IMR-90 (cell line): ENCODE results near the gene HGFAC. TPM values are rescaled to one million over a fixed set of nuclear protein-coding genes. Genes with fewer than 3 reads are reported as not detected.

Experiments
- ATAC-seq: fragments of 200-7000 bp; cut with Tn5 transposase; 2 replicates; pipeline ENCODE4 v1.9.1; 2020; ENCODE audit warnings: low read depth, mild to moderate bottlenecking, moderate library complexity
- BruUV-seq: library from RNA; stranded (reverse); fragments of 400-500 nt; replicated peaks from 2 replicates; lab custom pipeline; 2021; lab: Mats Ljungman, UMichigan
- CTCF ChIA-PET: fragments of 300-600 bp; formaldehyde crosslinking; extraction: SDS; loops from one replicate; lab custom pipeline; 2021; ENCODE audit warnings: antibody characterized with exemption; lab: Yijun Ruan, JAX
- POLR2A ChIA-PET: fragments of 300-600 bp; sonication (Branson Sonifier 250); formaldehyde crosslinking; loops from one replicate; lab custom pipeline; 2022; ENCODE audit warnings: antibody characterized with exemption; ENCODE audit not compliant: unreplicated experiment; lab: Charles Lee
- DNase-seq: peaks from one replicate; pipeline ENCODE4 v3.0.0; 2013
- H2AFZ ChIP-seq: replicated peaks from 2 replicates; pipeline ENCODE3; 2013; ENCODE audit warnings: low read length, mild to moderate bottlenecking; ENCODE audit not compliant: poor library complexity
- H2AK5ac ChIP-seq: 2 replicates; pipeline ENCODE4 v1.6.1; 2013; ENCODE audit warnings: low read depth, low read length, inconsistent platforms
- H2AK9ac ChIP-seq: replicated peaks from 2 replicates; pipeline ENCODE3; 2013; ENCODE audit warnings: mild to moderate bottlenecking, low read depth, low read length, moderate library complexity; ENCODE audit not compliant: poor library complexity
- H2BK120ac ChIP-seq: 2 replicates; pipeline ENCODE4 v1.6.1; 2013; ENCODE audit warnings: low read depth, low read length, inconsistent platforms
- H2BK15ac ChIP-seq: 3 replicates; pipeline ENCODE4 v1.6.1; 2013; ENCODE audit warnings: low read depth, low read length, inconsistent platforms
- H2BK20ac ChIP-seq: 2 replicates; pipeline ENCODE4 v1.6.1; 2013; ENCODE audit warnings: low read depth, mild to moderate bottlenecking, inconsistent platforms, low read length, moderate library complexity
- H2BK5ac ChIP-seq: 2 replicates; pipeline ENCODE4 v1.6.1; 2013; ENCODE audit warnings: mild to moderate bottlenecking, low read depth, low read length, inconsistent platforms; ENCODE audit not compliant: poor library complexity, severe bottlenecking
- H3K14ac ChIP-seq: replicated peaks from 2 replicates; pipeline ENCODE4 v1.6.1; 2013; ENCODE audit warnings: low read depth, low read length, inconsistent platforms
- H3K18ac ChIP-seq: 2 replicates; pipeline ENCODE4 v1.6.1; 2013; ENCODE audit warnings: low read depth, low read length, control low read depth
- H3K23ac ChIP-seq: 2 replicates; pipeline ENCODE4 v1.6.1; 2013; ENCODE audit warnings: low read depth, low read length, inconsistent platforms
- H3K27ac ChIP-seq: 2 replicates; pipeline ENCODE4 v1.5.1; 2013; ENCODE audit warnings: mild to moderate bottlenecking, control low read depth, low read length; ENCODE audit not compliant: insufficient read depth
- H3K27me3 ChIP-seq: 2 replicates; pipeline ENCODE4 v1.6.1; 2013; ENCODE audit warnings: low read length; ENCODE audit not compliant: control insufficient read depth, insufficient read depth
- H3K36me3 ChIP-seq: 2 replicates; pipeline ENCODE4 v1.6.1; 2013; ENCODE audit warnings: low read length, mixed read lengths; ENCODE audit not compliant: control insufficient read depth, insufficient read depth
- H3K4ac ChIP-seq: 2 replicates; pipeline ENCODE4 v1.6.1; 2013; ENCODE audit warnings: low read depth, low read length, inconsistent platforms
- H3K4me1 ChIP-seq: 2 replicates; pipeline ENCODE4 v1.6.1; 2013; ENCODE audit warnings: low read length, mixed read lengths; ENCODE audit not compliant: control insufficient read depth, insufficient read depth
- H3K4me2 ChIP-seq: 2 replicates; pipeline ENCODE4 v1.6.1; 2013; ENCODE audit warnings: low read depth, mild to moderate bottlenecking, control low read depth, low read length, moderate library complexity
- H3K4me3 ChIP-seq: 2 replicates; pipeline ENCODE4 v1.5.1; 2013; ENCODE audit warnings: low read depth, mild to moderate bottlenecking, control low read depth, low read length, moderate library complexity; ENCODE audit not compliant: insufficient read depth
- H3K56ac ChIP-seq: 2 replicates; pipeline ENCODE4 v1.6.1; 2013; ENCODE audit warnings: low read length, inconsistent platforms; ENCODE audit not compliant: insufficient read depth; ENCODE audit errors: extremely low read depth
- H3K79me1 ChIP-seq, 2 experiments: 2 replicates each; pipeline ENCODE4 v1.6.1; 2013; ENCODE audit warnings: low read length in 2 of 2, inconsistent platforms in 1 of 2, low read depth in 1 of 2
- H3K9ac ChIP-seq: 2 replicates; pipeline ENCODE4 v1.6.1; 2013; ENCODE audit warnings: low read depth, low read length, control low read depth
- H3K9me1 ChIP-seq: 2 replicates; pipeline ENCODE4 v1.6.1; 2013; ENCODE audit warnings: low read length, inconsistent platforms; ENCODE audit not compliant: insufficient read depth
- H3K9me3 ChIP-seq: 2 replicates; pipeline ENCODE4 v1.6.1; 2013; ENCODE audit warnings: low read length; ENCODE audit not compliant: control insufficient read depth, insufficient read depth
- H4K20me1 ChIP-seq: 2 replicates; pipeline ENCODE4 v1.6.1; 2013; ENCODE audit warnings: low read length, inconsistent platforms; ENCODE audit not compliant: insufficient read depth
- H4K5ac ChIP-seq: 2 replicates; pipeline ENCODE4 v1.6.1; 2013; ENCODE audit warnings: mild to moderate bottlenecking, low read depth, low read length, control low read depth
- H4K8ac ChIP-seq, 2 experiments: 2 replicates each; pipeline ENCODE4 v1.6.1; 2013; ENCODE audit warnings: low read depth in 2 of 2, low read length in 2 of 2, control low read depth in 1 of 2, inconsistent platforms in 1 of 2
- H4K91ac ChIP-seq: 2 replicates; pipeline ENCODE4 v1.6.1; 2013; ENCODE audit warnings: low read depth, low read length, inconsistent platforms; ENCODE audit not compliant: insufficient read depth
- CEBPB ChIP-seq: IDR thresholded peaks from 2 replicates; pipeline ENCODE4 v1.6.1; 2012; ENCODE audit warnings: low read depth, low read length, improper control_type of control experiment
- MAFK ChIP-seq: IDR thresholded peaks from 2 replicates; pipeline ENCODE4 v1.6.1; 2012; ENCODE audit warnings: low read depth, low read length, improper control_type of control experiment
- MAZ ChIP-seq: IDR thresholded peaks from 2 replicates; pipeline ENCODE4 v1.6.1; 2012; ENCODE audit warnings: low read depth, mild to moderate bottlenecking, low read length, improper control_type of control experiment, moderate library complexity, borderline replicate concordance
- MXI1 ChIP-seq: IDR thresholded peaks from 2 replicates; pipeline ENCODE4 v1.6.1; 2012; ENCODE audit warnings: low read depth, mild to moderate bottlenecking, low read length, moderate library complexity, borderline replicate concordance
- POLR2A ChIP-seq: IDR thresholded peaks from 2 replicates; pipeline ENCODE4 v1.6.1; 2012; ENCODE audit warnings: mild to moderate bottlenecking, low read depth, low read length
- RCOR1 ChIP-seq: IDR thresholded peaks from 2 replicates; pipeline ENCODE4 v1.6.1; 2012; ENCODE audit warnings: mild to moderate bottlenecking, low read length, improper control_type of control experiment; ENCODE audit not compliant: insufficient replicate concordance
- SMC3 ChIP-seq: fragments of 150-350 bp; IDR thresholded peaks from 2 replicates; pipeline ENCODE4 v1.6.1; 2016; ENCODE audit warnings: low read depth, mild to moderate bottlenecking, antibody characterized with exemption, low read length, moderate library complexity
- USF2 ChIP-seq: fragments of 150-350 bp; IDR thresholded peaks from 2 replicates; pipeline ENCODE4 v1.6.1; 2017; ENCODE audit warnings: mild to moderate bottlenecking, antibody characterized with exemption, low read length, low read depth
- WGBS, 2 experiments: methylation state at CpG; one replicate each; pipeline versions ENCODE4 v1.1.5 to v1.1.7; 2013; ENCODE audit warnings: missing lambda C conversion rate in 2 of 2; ENCODE audit not compliant: insufficient read length in 1 of 2; ENCODE audit errors: extremely low coverage in 2 of 2; 5-methylcytosine and 5-hydroxymethylcytosine counted together
- dilution Hi-C: fragments of 300-500 bp; cut with HindIII; formaldehyde crosslinking; loops from one replicate; pipeline ENCODE4 v1.14.3; 2018; ENCODE audit warnings: low sequenced_read_pairs; ENCODE audit not compliant: unreplicated experiment
- in situ Hi-C: fragments of 300-500 bp; cut with MboI; formaldehyde crosslinking; loops from 3 replicates; pipeline ENCODE4 v1.14.3; 2019; ENCODE audit warnings: low sequenced_read_pairs, inconsistent platforms, mixed read lengths
- intact Hi-C: fragments of 100-400 bp; cut with micrococcal nuclease; formaldehyde crosslinking; loops from 2 replicates; pipeline ENCODE4 v1.10.0; 2022
- polyA plus RNA-seq, 3 experiments: library from polyadenylated mRNA; depleted of rRNA; stranded (reverse); fragments of >200 nt; gene quantifications; 2 replicates each; pipeline ENCODE4 v1.2.3, GENCODE V29; 2012; ENCODE audit warnings: low replicate concordance in 1 of 3
- total RNA-seq: library from RNA; depleted of rRNA; stranded (reverse); fragments of >200 nt; gene quantifications from 2 replicates; pipeline ENCODE4 v1.2.3, GENCODE V29; 2012
- TF ChIP-seq, protein P1 (sequence below): fragments of 150-350 bp; IDR thresholded peaks from 2 replicates; pipeline ENCODE4 v1.6.1; 2016; ENCODE audit warnings: low read depth, mild to moderate bottlenecking, low read length, moderate library complexity, borderline replicate concordance

HGFAC gene
- total and polyA plus RNA-seq, 2 of the 4 experiments (the other 2 are of a cell fraction), result 0.05 TPM; not detected in 1

DNA sequence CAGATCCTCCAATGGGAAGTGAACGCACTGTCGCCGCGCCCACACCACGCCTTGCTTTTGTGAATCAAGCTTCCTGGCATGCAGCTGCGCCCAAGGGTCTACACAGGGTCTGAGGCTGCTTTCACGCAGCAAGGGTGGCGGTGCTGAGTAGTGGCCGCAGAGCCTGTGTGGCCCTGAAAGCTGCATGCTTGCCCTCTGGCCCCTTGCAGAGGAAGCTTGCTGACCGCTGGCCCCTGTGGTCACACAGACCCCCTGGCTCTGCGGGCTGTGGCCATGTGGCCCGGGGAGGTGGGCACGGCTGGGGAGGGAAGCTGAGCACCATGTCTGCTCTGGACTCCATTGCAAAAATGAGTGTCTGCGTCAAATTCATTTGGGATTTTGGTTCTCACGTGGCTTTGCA is 30.1 kb downstream of the HGFAC start:
- TF ChIP-seq SMC3 (no peak), POLR2A (no peak), MXI1 (no peak), MAZ (no peak), CEBPB (no peak), USF2 (no peak), RCOR1 (no peak), MAFK (no peak)
- TF ChIP-seq, protein P1, sequence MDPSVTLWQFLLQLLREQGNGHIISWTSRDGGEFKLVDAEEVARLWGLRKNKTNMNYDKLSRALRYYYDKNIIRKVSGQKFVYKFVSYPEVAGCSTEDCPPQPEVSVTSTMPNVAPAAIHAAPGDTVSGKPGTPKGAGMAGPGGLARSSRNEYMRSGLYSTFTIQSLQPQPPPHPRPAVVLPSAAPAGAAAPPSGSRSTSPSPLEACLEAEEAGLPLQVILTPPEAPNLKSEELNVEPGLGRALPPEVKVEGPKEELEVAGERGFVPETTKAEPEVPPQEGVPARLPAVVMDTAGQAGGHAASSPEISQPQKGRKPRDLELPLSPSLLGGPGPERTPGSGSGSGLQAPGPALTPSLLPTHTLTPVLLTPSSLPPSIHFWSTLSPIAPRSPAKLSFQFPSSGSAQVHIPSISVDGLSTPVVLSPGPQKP, result no peak
- no peak overlapping the region for H4K91ac ChIP-seq
- no peaks in the 10 kb centered on the region for H3K9me3 ChIP-seq
- 0 out of 2 replicates have a peak, but pooled peaks cover 5% of the 10 kb centered on the region for H3K9me1 ChIP-seq
- H3K14ac ChIP-seq, result no peak overlapping the region
- H3K23ac ChIP-seq, result no peak overlapping the region
- no peak overlapping the region for H3K27ac ChIP-seq
- no peak overlapping the region for H4K8ac ChIP-seq
- no peak overlapping the region for H2BK15ac ChIP-seq
- H3K4me1 ChIP-seq, result no peaks in the 10 kb centered on the region
- in situ Hi-C loops (no loop called here), dilution Hi-C loops (no loop called here), intact Hi-C loops (no loop called here)
- 87% methylated on average over 11 of the region's 15 CpGs; no CpG with 5 or more reads in 1 of the 2 experiments for WGBS, 2 experiments
- H4K20me1 ChIP-seq, result 0 out of 2 replicates have a peak, but pooled peaks cover 8% of the 10 kb centered on the region
- no peak overlapping the region for H3K9ac ChIP-seq
- H2AFZ ChIP-seq, result no peak overlapping the region
- no peak for ATAC-seq
- no peaks in the 10 kb centered on the region for H3K36me3 ChIP-seq
- no peak overlapping the region for H3K4me3 ChIP-seq
- no peak overlapping the region for H2AK5ac ChIP-seq
- peaks cover 35% of the 10 kb centered on the region; the same call in 1 of the 2 replicates for H3K27me3 ChIP-seq
- H3K56ac ChIP-seq, result no peak overlapping the region
- ChIA-PET POLR2A (interaction anchor here (0.7 kb wide), 1 partner anchor 20 kb away, joined by 3 read pairs; no protein-coding TSS in a partner anchor), CTCF (interaction anchor here (1.0 kb wide), 1 partner anchor 9 kb away, joined by 5 read pairs; no protein-coding TSS in a partner anchor)
- H3K4me2 ChIP-seq, result no peak overlapping the region
- H4K5ac ChIP-seq, result no peak overlapping the region
- no peak overlapping the region for H2AK9ac ChIP-seq
- no peak overlapping the region for H2BK120ac ChIP-seq
- no peak for DNase-seq
- H2BK5ac ChIP-seq, result no peak overlapping the region
- no peaks in the 10 kb centered on the region for H3K79me1 ChIP-seq
- H2BK20ac ChIP-seq, result no peak overlapping the region
- H3K4ac ChIP-seq, result no peak overlapping the region
- no peak overlapping the region for H3K18ac ChIP-seq
- BruUV-seq, result no TSS peak
